ENCODE data around the gene IL1B.

- TF ChIP-seq REST (IDR thresholded peaks at IDR 0.05; ENCODE audit: insufficient read depth in 1 of 2, low read depth in 2 of 2, low read length in 2 of 2), result no peak
- TF ChIP-seq POLR2AphosphoS5 (IDR thresholded peaks at IDR 0.05; ENCODE audit: low read depth, low read length), result no peak
- TF ChIP-seq TAF1 (IDR thresholded peaks at IDR 0.05; ENCODE audit: borderline replicate concordance, insufficient read depth, low read length), result no peak
- no peak for TF ChIP-seq FOXP2 (optimal IDR thresholded peaks at IDR 0.05; ENCODE audit: borderline replicate concordance, extremely low read depth, extremely low read length, insufficient read depth)
- TF ChIP-seq SIN3A (IDR thresholded peaks at IDR 0.05; ENCODE audit: borderline replicate concordance, insufficient read depth, low read length), result no peak
Observed at GRCh38 chr2:112884869-112885505, 48.4 kb upstream of the IL1B start.
